ENCODE data around the gene AP1G1.
"Not testable (repeated sequence)": the region's sequence is repeated elsewhere in the genome, so short reads cannot be mapped to it uniquely, and the experiment has no call there.

AP1G1 gene

GRCh38 chr16:71807905-71808592 lies 585 bp downstream of the AP1G1 start:
- peak in 2 of 4 experiments; percentile 36 to 42 for DNase-seq

GRCh38 chr16:71803305-71803690 lies 5.3 kb downstream of the AP1G1 start:
- DNase-seq, result no peak

- no peak for DNase-seq
Observed at GRCh38 chr16:71796501-71797097, 12.0 kb downstream of the AP1G1 start.

- no peak for DNase-seq
Observed at GRCh38 chr16:71794943-71795342, 13.7 kb downstream of the AP1G1 start.

- DNase-seq, result no peak
Observed at GRCh38 chr16:71794018-71794417, 14.6 kb downstream of the AP1G1 start.

- DNase-seq, result no peak
Observed at GRCh38 chr16:71792176-71792575, 16.5 kb downstream of the AP1G1 start.

GRCh38 chr16:71790329-71790728 lies 18.3 kb downstream of the AP1G1 start:
- DNase-seq, result not testable (repeated sequence)

- DNase-seq, result no peak
Observed at GRCh38 chr16:71789136-71789535, 19.5 kb downstream of the AP1G1 start.

- DNase-seq, result no peak
Observed at GRCh38 chr16:71788578-71788977, 20.1 kb downstream of the AP1G1 start.

- DNase-seq, result not testable (repeated sequence)
Observed at GRCh38 chr16:71785143-71785542, 23.5 kb downstream of the AP1G1 start.

- DNase-seq, result no peak
Observed at GRCh38 chr16:71784093-71784492, 24.5 kb downstream of the AP1G1 start.

- no peak for DNase-seq
Observed at GRCh38 chr16:71781741-71782140, 26.9 kb downstream of the AP1G1 start.

GRCh38 chr16:71780521-71781089 lies 28.0 kb downstream of the AP1G1 start:
- DNase-seq, result no peak

- DNase-seq, result no peak
Observed at GRCh38 chr16:71778780-71779179, 29.9 kb downstream of the AP1G1 start.

GRCh38 chr16:71777329-71777728 lies 31.3 kb downstream of the AP1G1 start:
- DNase-seq, result no peak

GRCh38 chr16:71775949-71776348 lies 32.7 kb downstream of the AP1G1 start:
- no peak for DNase-seq

GRCh38 chr16:71771571-71771970 lies 37.1 kb downstream of the AP1G1 start:
- DNase-seq, result no peak

GRCh38 chr16:71769222-71769621 lies 39.4 kb downstream of the AP1G1 start:
- DNase-seq, result no peak

GRCh38 chr16:71767060-71767900 lies 41.4 kb downstream of the AP1G1 start:
- DNase-seq, result no peak

GRCh38 chr16:71762186-71762585 lies 46.4 kb downstream of the AP1G1 start:
- DNase-seq, result no peak

- DNase-seq, result no peak
Observed at GRCh38 chr16:71761097-71761496, 47.5 kb downstream of the AP1G1 start.

GRCh38 chr16:71758293-71758760 lies 50.3 kb downstream of the AP1G1 start:
- no peak for DNase-seq

GRCh38 chr16:71754652-71755051 lies 54.0 kb downstream of the AP1G1 start:
- no peak for DNase-seq

Measured in activated naive CD4-positive, alpha-beta T cell (primary cell).